Activated naive CD4-positive, alpha-beta T cell treated with Interleukin-2 at 50 U/mL for 16 hours (primary cell): ENCODE data around the gene NFATC3.

Experiments
- DNase-seq: peaks from one replicate; pipeline ENCODE4 v3.0.0-alpha.2; 2020

NFATC3 gene

GRCh38 chr16:68073902-68074760 is 11.0 kb upstream of the NFATC3 start:
- no peak for DNase-seq

GRCh38 chr16:68074850-68075555 is 10.2 kb upstream of the NFATC3 start:
- peak; percentile 48 for DNase-seq

- DNase-seq: no peak
Observed at GRCh38 chr16:68075980-68076379, 9.2 kb upstream of the NFATC3 start.

- DNase-seq: no peak
Observed at GRCh38 chr16:68076560-68076959, 8.6 kb upstream of the NFATC3 start.

- no peak for DNase-seq
Observed at GRCh38 chr16:68077866-68078700, 7.1 kb upstream of the NFATC3 start.

GRCh38 chr16:68078701-68079375 is 6.3 kb upstream of the NFATC3 start:
- no peak for DNase-seq

- no peak for DNase-seq
Observed at GRCh38 chr16:68079376-68079625, 5.9 kb upstream of the NFATC3 start.

GRCh38 chr16:68079626-68080344 is 5.4 kb upstream of the NFATC3 start:
- peak; percentile 78 for DNase-seq

- no peak for DNase-seq
Observed at GRCh38 chr16:68081861-68082628, 3.1 kb upstream of the NFATC3 start.

- no peak for DNase-seq
Observed at GRCh38 chr16:68082629-68083238, 2.4 kb upstream of the NFATC3 start.

GRCh38 chr16:68083239-68083781 is 1.9 kb upstream of the NFATC3 start:
- no peak for DNase-seq

- DNase-seq: no peak
Observed at GRCh38 chr16:68083861-68084503, 1.2 kb upstream of the NFATC3 start.

- peak; percentile 87 for DNase-seq
Observed at GRCh38 chr16:68084504-68085258, 489 bp upstream of the NFATC3 start.

- no peak for DNase-seq
Observed at GRCh38 chr16:68086336-68086841, 1.2 kb downstream of the NFATC3 start.

- no peak for DNase-seq
Observed at GRCh38 chr16:68086860-68087268, 1.7 kb downstream of the NFATC3 start.

- no peak for DNase-seq
Observed at GRCh38 chr16:68087688-68088087, 2.5 kb downstream of the NFATC3 start.

GRCh38 chr16:68088130-68088972 is 3.2 kb downstream of the NFATC3 start:
- DNase-seq: no peak

- no peak for DNase-seq
Observed at GRCh38 chr16:68089067-68089466, 3.9 kb downstream of the NFATC3 start.
